Activated naive CD4-positive, alpha-beta T cell treated with anti-CD3 and anti-CD28 coated beads, Interleukin-2, amount 50 U/mL, for 16 hours (primary cell): ENCODE data around the gene GLIS1.

Source experiments
- DNase-seq: peaks from one replicate; pipeline ENCODE4 v3.0.0-alpha.2; 2020

Gene GLIS1

GRCh38 chr1:53715478-53715877 lies 23.5 kb downstream of the GLIS1 start:
- DNase-seq: no peak

GRCh38 chr1:53712276-53712675 lies 26.7 kb downstream of the GLIS1 start:
- DNase-seq: no peak

DNA sequence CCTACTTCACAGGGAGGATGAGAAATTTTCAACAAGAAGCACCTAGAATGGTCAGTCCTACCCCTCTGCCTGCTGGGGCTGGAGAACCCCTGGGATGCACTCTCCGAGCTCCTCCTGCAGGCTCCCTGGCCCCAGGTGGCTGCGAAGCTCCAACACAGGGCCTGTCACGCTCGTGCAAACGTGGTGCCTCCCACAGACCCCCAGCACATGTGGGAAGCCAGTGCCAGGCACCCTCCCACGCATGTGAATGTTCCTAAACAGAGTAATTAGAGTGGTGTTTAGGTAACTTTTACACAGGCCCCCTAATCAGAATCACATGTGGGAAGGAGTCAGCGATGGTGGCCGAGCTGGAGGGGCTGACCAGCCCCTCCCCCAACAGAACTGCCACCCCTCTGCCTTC lies 28.4 kb downstream of the GLIS1 start:
- no peak for DNase-seq

- no peak for DNase-seq
Observed at GRCh38 chr1:53708687-53709086, 30.3 kb downstream of the GLIS1 start.

GRCh38 chr1:53706356-53706755 lies 32.6 kb downstream of the GLIS1 start:
- DNase-seq: no peak

DNA sequence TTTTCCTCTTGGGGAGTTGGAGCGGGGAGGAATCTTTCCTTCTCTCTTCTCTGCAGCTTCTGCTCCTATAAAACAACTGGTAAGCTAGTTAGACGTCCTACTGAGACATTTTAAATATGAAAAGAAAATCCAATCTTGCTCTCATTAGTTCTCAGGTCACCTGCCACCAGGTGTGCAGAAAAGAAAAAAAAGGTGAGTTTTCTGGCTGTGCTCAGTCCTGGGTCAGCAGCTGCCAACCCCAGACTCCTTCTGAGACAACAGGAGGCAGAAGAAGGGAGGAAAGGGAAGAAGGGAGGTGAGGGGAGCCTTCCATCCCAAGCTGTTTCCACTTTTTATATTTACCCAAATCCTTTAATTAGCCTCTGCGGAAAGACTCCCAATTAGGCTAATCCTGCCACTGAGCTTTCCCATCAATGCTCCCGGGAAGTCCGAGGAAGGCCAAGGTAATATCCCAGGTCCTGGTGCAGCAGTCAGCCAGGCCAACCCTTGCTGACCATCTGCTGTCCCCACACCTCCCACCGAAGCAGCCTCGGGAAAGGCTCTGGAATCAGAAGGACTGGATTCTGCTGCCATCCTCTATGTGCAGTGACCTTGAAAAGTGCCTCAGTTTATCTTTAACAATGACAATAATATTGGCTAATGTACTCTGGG lies 33.4 kb downstream of the GLIS1 start:
- DNase-seq: no peak

DNA sequence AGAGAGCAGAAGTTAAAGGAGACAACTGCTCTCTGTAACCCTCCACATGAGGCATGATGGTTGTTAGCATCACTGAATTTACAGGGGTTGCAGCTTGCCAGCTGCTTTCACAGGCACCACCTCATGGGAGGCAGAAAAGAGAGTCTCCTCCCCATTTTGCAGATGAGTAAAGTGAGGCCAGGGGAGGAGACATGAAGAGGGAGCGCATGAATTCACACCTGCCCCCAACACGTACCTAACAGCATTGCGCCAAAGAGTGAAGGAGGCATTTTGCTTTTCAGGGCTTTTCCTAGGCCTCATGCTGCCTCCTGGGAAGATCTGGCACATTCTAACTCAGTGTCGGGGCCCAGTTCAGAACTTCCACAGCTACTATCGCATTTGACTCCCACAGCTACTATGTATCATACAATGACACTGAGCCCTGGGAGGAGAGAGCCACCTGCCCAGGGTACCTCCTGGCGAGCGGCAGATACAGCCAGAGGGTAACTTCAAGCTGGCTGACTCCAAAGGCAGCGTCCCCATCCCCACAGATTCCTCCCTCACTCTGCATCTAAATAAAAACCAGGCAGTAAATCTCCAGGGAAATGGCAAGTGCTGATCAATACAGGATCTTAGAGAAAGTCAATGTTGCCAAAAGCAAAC lies 34.0 kb downstream of the GLIS1 start:
- no peak for DNase-seq

- DNase-seq: no peak
Observed at GRCh38 chr1:53704304-53704703, 34.7 kb downstream of the GLIS1 start.

GRCh38 chr1:53703174-53703573 lies 35.8 kb downstream of the GLIS1 start:
- DNase-seq: no peak

DNA sequence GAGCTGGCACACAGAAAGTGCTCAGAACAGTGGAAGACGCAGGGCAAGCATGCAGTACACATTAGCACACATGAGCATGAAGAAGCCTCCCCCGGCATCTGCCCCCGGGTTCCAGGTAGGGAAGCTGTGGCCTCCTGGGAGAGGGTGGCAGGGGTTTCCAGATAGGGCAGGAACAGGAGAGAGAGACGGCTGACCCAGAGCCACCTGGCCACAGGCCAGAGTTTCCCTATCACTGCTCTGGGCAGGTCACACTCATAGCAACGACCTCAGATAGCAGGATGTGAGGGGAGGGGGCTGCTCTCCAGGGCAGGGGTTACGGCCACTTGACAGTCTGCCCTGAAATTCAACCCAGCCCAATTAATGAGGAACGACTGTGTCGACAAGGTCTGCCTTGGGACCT lies 36.6 kb downstream of the GLIS1 start:
- DNase-seq: no peak

DNA sequence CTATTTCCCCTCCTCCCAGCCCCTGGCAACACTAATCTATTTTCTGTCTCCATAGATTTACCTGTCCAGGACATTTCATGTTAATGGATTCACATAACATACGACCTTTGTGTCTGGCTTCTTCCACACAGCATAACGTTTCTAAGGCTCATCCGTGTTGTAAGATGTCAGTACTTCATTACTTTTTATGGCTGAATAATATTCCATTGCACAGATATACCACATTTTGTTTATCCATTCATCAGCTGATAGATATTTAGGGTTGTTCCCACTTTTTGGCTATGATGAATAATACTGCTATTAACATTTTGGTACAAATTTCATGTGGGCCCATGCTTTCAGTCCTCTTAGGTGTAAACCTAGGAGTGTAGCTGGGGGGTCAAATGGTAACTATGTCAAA lies 38.2 kb downstream of the GLIS1 start:
- DNase-seq: no peak

DNA sequence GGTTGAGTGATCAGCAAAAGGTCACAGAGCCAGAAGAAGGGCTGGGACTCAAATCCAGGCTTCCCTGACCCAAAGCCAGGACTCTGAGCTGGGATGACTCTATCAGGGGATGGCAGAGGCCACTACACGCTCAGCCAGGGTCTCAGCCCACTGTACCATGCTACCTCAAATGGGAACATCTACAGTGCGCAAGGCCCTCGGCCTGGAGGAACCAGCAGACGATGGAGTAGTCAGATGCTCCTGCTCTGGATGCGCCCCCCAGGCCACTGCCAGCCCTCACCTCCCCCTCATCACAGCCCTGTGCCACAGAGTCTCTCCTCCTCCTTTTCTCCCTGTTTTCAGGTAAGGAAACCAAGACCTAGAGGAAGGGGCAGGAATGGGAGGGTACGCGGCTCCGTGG lies 39.0 kb downstream of the GLIS1 start:
- DNase-seq: no peak

GRCh38 chr1:53698384-53698980 lies 40.5 kb downstream of the GLIS1 start:
- DNase-seq: no peak

GRCh38 chr1:53697721-53698383 lies 41.1 kb downstream of the GLIS1 start:
- DNase-seq: no peak

DNA sequence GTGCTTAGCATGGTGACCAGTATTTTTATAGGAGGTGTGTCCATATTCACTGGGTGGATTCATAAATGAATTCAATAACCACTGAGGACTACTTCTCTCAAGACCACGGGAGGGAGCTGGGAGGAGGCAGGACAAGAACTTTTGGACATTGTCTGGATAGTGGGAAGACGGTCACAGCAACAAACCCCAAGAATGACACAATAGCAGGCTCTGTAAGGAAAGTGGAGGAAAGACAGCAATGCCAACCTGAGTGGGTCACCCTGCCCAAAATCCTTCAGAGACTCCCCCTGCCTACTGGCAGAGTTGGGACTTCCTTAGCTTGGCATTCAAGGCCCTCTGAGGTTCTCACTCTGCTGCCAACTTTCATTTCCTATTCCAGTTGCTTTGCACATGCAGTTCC lies 42.0 kb downstream of the GLIS1 start:
- DNase-seq: no peak

DNA sequence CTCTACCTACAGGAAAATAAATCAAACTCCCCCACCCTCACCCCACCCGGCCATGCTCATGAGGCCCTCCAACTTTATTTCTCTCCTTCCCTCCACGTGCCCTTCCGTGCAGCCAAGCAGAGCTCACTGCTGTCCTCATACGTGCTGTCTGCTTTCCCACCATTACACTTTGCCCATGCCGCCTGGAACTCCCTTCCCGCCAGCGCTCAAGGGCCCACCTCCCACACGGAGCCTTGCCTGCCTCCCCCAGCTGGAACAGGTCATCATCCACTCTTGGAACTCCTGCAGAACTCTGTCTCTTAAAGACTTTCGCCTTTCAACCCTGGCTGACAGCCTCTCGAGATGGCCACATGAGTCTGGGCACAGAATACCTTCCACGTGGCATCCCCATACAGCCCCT lies 42.4 kb downstream of the GLIS1 start:
- DNase-seq: no peak

GRCh38 chr1:53696051-53696450 lies 42.9 kb downstream of the GLIS1 start:
- DNase-seq: no peak

GRCh38 chr1:53695116-53695515 lies 43.8 kb downstream of the GLIS1 start:
- no peak for DNase-seq

- no peak for DNase-seq
Observed at GRCh38 chr1:53694718-53695091, 44.3 kb downstream of the GLIS1 start.

- no peak for DNase-seq
Observed at GRCh38 chr1:53693773-53694717, 44.9 kb downstream of the GLIS1 start.

DNA sequence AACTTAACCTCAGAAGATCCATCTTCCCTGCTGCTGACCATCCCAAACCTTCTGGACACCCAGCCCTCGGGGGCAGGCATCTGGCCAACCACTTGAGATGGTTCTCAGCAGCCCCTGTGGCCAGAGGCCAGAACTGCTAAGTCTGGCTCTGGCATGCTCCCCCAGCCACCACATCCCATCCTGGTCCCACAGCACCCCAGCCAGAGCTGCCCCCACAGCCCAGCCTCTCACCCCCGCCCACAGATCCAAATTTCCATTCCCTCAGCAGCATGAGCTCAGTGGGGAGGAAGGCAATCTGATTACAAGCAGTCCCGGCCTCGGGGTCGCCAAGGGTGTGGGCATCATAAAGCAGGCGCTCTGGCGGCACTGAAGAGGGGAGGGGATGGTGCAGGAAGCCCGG lies 45.6 kb downstream of the GLIS1 start:
- no peak for DNase-seq

DNA sequence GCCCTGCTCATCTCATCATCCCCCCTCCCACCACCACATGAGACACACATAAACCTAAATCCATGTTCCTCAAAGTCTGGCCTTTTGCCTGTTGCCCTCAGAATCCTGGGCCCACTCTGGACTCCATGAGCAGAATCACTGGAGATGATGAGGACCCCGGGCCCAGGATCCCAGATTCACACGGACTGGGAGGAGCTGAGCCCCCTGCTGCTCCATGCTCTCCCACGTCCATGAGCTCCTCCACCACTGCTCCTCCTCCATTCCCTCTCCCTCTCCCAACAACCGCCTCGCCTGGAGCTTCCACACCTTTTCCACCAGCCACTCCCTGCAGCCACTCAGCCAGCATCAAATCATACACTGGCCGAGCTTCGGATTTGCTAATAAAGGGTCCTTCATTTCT lies 47.6 kb downstream of the GLIS1 start:
- DNase-seq: no peak

DNA sequence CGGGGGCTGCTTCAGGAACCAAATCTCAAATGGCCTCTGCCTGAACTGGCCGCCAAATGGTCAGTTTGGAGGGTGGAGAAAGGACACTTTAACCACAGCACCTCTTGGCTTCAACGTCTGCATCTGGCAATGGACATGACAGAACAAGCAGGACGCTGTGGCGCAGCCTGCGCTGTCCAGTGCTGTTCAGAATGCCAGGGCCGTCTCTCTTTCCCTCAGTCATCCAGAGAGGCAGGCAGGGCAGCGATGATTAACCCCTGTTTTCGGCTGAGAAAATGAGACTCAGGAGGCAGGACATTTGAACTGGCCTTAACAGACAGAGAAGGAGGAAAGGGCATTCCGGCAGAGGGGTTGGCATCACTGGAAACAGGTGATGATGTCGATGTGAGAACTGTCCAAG lies 48.6 kb downstream of the GLIS1 start:
- no peak for DNase-seq
